Neutrophil (primary cell): Measurements from ENCODE around the gene ANKRD55.
"Not testable (repeated sequence)": the region's sequence is repeated elsewhere in the genome, so short reads cannot be mapped to it uniquely, and the experiment has no call there.

Experiments
- H3K27ac ChIP-seq: fragments of 200-600 bp; sonication (generic); 2 replicates; pipeline ENCODE4 v1.5.1; 2016; ENCODE audit warnings: mild to moderate bottlenecking, moderate library complexity
- H3K27me3 ChIP-seq: fragments of 200-600 bp; sonication (generic); 2 replicates; pipeline ENCODE4 v1.6.0; 2016; ENCODE audit warnings: mild to moderate bottlenecking
- H3K36me3 ChIP-seq: fragments of 200-600 bp; sonication (generic); 2 replicates; pipeline ENCODE4 v1.5.1; 2017
- H3K4me1 ChIP-seq, 2 experiments: fragments of 200-600 bp in 1 of 2; sonication (generic) in 1 of 2; 1 replicate in 1 of 2; 2 replicates in 1 of 2; pipeline versions ENCODE4 v1.5.1 to v1.6.1; 2013 to 2016; ENCODE audit warnings: low read depth in 1 of 2, low read length in 1 of 2, mild to moderate bottlenecking in 1 of 2, moderate library complexity in 1 of 2; ENCODE audit not compliant: control insufficient read depth in 1 of 2, insufficient read depth in 1 of 2
- H3K4me3 ChIP-seq, 2 experiments: fragments of 200-600 bp in 1 of 2; sonication (generic) in 1 of 2; 1 replicate in 1 of 2; 2 replicates in 1 of 2; pipeline ENCODE4 v1.5.1; 2013 to 2016; ENCODE audit warnings: low read depth in 1 of 2, low read length in 1 of 2, mild to moderate bottlenecking in 1 of 2, moderate library complexity in 1 of 2
- H3K9me3 ChIP-seq: fragments of 200-600 bp; sonication (generic); 2 replicates; pipeline ENCODE4 v1.5.1; 2016
- TF ChIP-seq, protein P1 (sequence below): fragments of 200-600 bp; sonication (generic); IDR thresholded peaks from 2 replicates; pipeline ENCODE4 v1.5.1; 2016; ENCODE audit warnings: antibody characterized with exemption

The ANKRD55 gene

DNA sequence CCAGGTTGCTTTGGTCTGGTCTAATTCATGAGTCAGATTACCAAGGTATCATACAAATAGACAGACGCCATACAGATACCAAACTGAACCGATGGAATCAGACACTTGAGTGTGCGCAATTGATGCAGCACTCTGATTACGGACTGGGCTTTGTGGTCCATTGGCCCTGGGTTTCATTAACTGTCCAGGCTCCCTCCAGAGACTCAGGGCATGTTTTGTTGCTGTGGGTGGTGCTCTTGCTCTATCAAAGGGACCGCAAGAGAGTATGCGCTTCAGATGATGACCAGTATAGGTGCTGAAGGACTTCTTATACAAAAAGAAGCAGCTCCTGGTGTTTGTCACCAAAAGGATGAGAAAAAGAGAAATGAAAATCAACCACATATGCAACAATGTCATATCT is 36.9 kb upstream of the ANKRD55 start:
- TF ChIP-seq, protein P1, sequence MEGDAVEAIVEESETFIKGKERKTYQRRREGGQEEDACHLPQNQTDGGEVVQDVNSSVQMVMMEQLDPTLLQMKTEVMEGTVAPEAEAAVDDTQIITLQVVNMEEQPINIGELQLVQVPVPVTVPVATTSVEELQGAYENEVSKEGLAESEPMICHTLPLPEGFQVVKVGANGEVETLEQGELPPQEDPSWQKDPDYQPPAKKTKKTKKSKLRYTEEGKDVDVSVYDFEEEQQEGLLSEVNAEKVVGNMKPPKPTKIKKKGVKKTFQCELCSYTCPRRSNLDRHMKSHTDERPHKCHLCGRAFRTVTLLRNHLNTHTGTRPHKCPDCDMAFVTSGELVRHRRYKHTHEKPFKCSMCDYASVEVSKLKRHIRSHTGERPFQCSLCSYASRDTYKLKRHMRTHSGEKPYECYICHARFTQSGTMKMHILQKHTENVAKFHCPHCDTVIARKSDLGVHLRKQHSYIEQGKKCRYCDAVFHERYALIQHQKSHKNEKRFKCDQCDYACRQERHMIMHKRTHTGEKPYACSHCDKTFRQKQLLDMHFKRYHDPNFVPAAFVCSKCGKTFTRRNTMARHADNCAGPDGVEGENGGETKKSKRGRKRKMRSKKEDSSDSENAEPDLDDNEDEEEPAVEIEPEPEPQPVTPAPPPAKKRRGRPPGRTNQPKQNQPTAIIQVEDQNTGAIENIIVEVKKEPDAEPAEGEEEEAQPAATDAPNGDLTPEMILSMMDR = no peak
- Histone ChIP-seq H3K27me3 (no peaks in the 10 kb centered on the region), H3K4me1 (no peaks in the 10 kb centered on the region), H3K9me3 (no peaks in the 10 kb centered on the region), H3K36me3 (no peaks in the 10 kb centered on the region), H3K27ac (no peak overlapping the region), H3K4me3 (no peak overlapping the region)

DNA sequence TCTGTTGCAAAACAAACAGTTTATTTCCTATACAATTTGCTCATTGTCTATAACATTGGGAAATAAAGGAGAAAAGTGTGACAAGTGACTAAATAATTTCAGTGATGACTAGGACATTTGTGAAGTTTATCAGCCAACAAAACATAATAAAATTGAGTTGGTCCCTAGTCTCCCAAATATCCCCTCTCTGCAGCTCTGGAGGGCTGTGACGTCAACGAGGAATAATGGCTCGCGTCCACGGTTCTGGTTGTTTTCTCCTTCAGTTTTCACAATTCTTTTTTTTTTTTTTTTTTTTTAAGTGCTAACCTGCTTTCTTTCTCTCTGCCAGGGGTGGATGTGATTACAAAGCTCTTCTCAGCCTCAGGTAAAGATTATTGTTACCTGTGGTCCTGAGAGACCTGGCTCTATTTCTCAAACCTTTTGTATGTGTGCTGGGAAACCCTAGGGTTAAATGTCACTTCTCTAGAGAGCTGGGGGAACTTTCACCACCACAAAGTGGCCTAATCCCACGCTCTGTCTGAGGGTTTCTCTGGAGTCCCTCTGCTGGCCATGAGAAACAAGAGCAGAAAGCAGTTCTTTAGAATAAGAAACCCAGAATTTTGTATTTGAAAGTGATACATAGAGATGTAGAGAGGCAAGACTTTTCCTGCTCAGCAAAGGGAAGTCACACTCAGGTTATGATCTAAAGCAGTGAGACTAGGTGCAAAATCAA is 36.2 kb upstream of the ANKRD55 start:
- Histone ChIP-seq H3K4me1 (no peaks in the 10 kb centered on the region), H3K4me3 (no peak overlapping the region), H3K27ac (no peak overlapping the region), H3K9me3 (no peaks in the 10 kb centered on the region), H3K36me3 (no peaks in the 10 kb centered on the region), H3K27me3 (no peaks in the 10 kb centered on the region)
- TF ChIP-seq, protein P1 = no peak

DNA sequence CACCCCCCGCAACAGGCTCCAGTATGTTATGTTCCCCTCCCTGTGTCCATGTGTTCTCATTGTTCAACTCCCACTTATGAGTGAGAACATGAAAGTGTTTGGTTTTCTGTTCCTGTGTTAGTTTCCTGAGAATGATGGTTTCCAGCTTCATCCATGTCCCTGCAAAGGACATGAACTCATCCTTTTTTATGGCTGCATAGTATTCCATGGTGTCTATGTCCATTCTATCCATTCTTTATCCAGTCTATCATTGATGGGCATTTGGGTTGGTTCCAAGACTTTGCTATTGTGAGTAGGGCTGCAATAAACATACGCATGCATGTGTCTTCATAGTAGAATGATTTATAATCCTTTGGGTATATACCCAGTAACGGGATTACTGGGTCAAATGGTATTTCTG is 35.6 kb upstream of the ANKRD55 start:
- not testable (repeated sequence) for H3K4me3 ChIP-seq, H3K4me1 ChIP-seq, H3K9me3 ChIP-seq, H3K27me3 ChIP-seq, H3K27ac ChIP-seq, H3K36me3 ChIP-seq

DNA sequence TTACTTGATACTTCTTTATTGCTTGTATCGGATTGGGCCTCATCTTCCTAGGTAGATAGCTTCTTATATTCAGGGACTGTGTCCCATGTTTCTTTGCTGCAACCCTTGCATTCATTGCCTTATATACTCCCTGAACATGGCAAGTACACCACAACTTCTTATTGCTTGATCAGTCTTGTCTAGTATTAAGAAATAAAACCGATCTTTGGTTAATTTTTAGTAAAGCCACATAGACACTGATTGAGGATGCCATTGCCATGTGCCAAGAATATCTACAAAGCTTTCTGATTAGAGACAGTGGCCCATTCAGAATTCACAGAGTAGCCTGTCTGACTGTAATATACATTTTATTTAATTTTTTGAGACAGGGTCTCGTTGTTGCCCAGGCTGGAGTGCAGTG is 34.7 kb upstream of the ANKRD55 start:
- no peaks in the 10 kb centered on the region for H3K36me3 ChIP-seq
- no peak overlapping the region for H3K27ac ChIP-seq
- no peaks in the 10 kb centered on the region for H3K4me1 ChIP-seq
- no peak overlapping the region for H3K4me3 ChIP-seq
- TF ChIP-seq, protein P1 = no peak
- H3K9me3 ChIP-seq = no peaks in the 10 kb centered on the region
- no peaks in the 10 kb centered on the region for H3K27me3 ChIP-seq

DNA sequence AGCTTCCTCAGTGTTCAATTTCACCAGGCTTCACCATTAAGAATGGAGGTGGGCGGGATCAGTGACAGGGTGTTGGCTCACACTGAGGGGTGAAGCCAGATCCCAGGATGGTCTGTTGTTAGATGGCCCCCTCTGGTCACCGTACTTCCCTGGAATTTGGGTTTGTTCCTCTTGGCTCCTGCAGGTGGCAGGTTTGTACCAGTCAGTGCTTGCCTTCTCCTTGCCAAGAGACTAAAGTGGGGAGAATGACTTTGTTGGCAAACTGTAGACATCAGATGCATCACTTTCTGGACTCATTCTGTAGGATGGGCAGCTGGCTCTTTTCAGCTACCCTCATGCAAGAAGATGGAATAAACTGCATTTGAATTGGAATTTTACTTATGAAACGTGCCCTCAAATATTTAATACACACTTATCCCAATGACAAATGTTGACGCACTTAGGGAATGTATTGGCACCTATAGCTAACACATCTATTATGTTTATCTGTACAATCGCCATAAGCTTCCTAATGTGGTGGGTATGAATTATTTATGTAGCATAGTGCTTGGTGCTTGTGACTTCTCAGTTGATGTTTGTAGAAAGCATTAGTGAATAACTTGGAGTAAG is 31.4 kb upstream of the ANKRD55 start:
- H3K9me3 ChIP-seq = no peaks in the 10 kb centered on the region
- no peaks in the 10 kb centered on the region for H3K36me3 ChIP-seq
- H3K4me3 ChIP-seq = no peak overlapping the region
- no peaks in the 10 kb centered on the region for H3K4me1 ChIP-seq
- no peak overlapping the region for H3K27ac ChIP-seq
- TF ChIP-seq, protein P1 = peak; percentile 41
- H3K27me3 ChIP-seq = no peaks in the 10 kb centered on the region

DNA sequence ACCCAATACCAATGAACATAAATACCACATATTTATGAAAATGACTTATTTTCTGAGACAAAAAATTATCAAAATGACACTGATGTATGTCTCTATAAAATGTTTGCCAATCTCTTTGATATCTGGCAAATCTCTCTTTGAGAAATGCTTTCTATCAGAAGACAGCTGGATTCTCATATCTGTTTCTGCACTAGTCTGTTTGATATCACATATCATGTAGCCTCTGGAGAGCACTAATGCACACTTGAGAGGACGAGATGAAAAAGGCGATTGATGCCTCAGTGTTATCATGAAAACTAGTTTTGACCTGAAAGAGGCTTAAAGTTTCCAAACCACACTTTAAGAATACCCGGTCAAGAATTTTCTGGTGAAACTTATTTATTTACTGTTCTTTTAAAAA is 29.1 kb upstream of the ANKRD55 start:
- Histone ChIP-seq H3K36me3 (no peaks in the 10 kb centered on the region), H3K4me3 (no peak overlapping the region), H3K27ac (no peak overlapping the region), H3K27me3 (no peaks in the 10 kb centered on the region), H3K9me3 (no peaks in the 10 kb centered on the region), H3K4me1 (no peaks in the 10 kb centered on the region)
- TF ChIP-seq, protein P1 = no peak
